WTC11 (cell line): ENCODE results near the gene PRSS23. TPM values are rescaled to one million over a fixed set of nuclear protein-coding genes. Genes with fewer than 3 reads are reported as not detected.

Experiments
- ATAC-seq: fragments of 200-7000 bp; cut with Tn5 transposase; 2 replicates; pipeline ENCODE4 v1.10.0; 2021; ENCODE audit warnings: mild to moderate bottlenecking, moderate library complexity
- CTCF ChIA-PET: fragments of 300-600 bp; sonication (Branson Sonifier 250); formaldehyde crosslinking; loops from one replicate; lab custom pipeline; 2021; ENCODE audit warnings: antibody characterized with exemption; lab: Charles Lee
- POLR2A ChIA-PET: fragments of 350-600 bp; sonication (Branson Sonifier 250); formaldehyde crosslinking; loops from one replicate; lab custom pipeline; 2021; ENCODE audit warnings: antibody characterized with exemption; lab: Charles Lee
- DNase-seq: peaks from one replicate; pipeline ENCODE4 v3.0.0; 2021; ENCODE audit warnings: low spot score
- H3K27ac Mint-ChIP-seq: 2 replicates; pipeline ENCODE4 v1.8.0; 2021; ENCODE audit warnings: mixed read lengths
- H3K27me3 Mint-ChIP-seq: 2 replicates; pipeline ENCODE4 v1.8.0; 2021; ENCODE audit warnings: low read depth, mild to moderate bottlenecking, moderate library complexity, mixed read lengths
- H3K36me3 Mint-ChIP-seq: 2 replicates; pipeline ENCODE4 v1.8.0; 2021; ENCODE audit warnings: mixed read lengths
- H3K4me1 Mint-ChIP-seq: 2 replicates; pipeline ENCODE4 v1.8.0; 2022; ENCODE audit warnings: mixed read lengths
- H3K4me3 Mint-ChIP-seq: 2 replicates; pipeline ENCODE4 v1.8.0; 2021; ENCODE audit warnings: mild to moderate bottlenecking, moderate library complexity, mixed read lengths
- H3K9me3 Mint-ChIP-seq: 2 replicates; pipeline ENCODE4 v1.8.0; 2021; ENCODE audit warnings: mixed read lengths
- CTCF ChIP-seq: fragments of 200-600 bp; IDR thresholded peaks from 2 replicates; pipeline ENCODE4 v1.8.0; 2022; ENCODE audit warnings: antibody characterized with exemption
- FOXJ3 ChIP-seq: sonication (generic); formaldehyde crosslinking; IDR thresholded peaks from 2 replicates; pipeline ENCODE4 v1.9.0; 2021; ENCODE audit warnings: missing genetic modification reagents, mild to moderate bottlenecking, borderline replicate concordance
- JAZF1 ChIP-seq: fragments of 250-450 bp; sonication (Bioruptor Pico); IDR thresholded peaks from 2 replicates; pipeline ENCODE4 v1.9.0; 2021; ENCODE audit warnings: moderate library complexity, mild to moderate bottlenecking, inconsistent platforms
- MYBL2 ChIP-seq: sonication (generic); formaldehyde crosslinking; IDR thresholded peaks from 2 replicates; pipeline ENCODE4 v1.8.1; 2023; ENCODE audit warnings: mild to moderate bottlenecking, moderate library complexity, missing genetic modification reagents
- NFE2L1 ChIP-seq: sonication (generic); formaldehyde crosslinking; IDR thresholded peaks from 2 replicates; pipeline ENCODE4 v1.8.1; 2023; ENCODE audit warnings: missing genetic modification reagents
- SMAD4 ChIP-seq: sonication (generic); formaldehyde crosslinking; IDR thresholded peaks from 2 replicates; pipeline ENCODE4 v1.8.0; 2022; ENCODE audit warnings: mild to moderate bottlenecking, missing genetic modification reagents
- TP53 ChIP-seq: sonication (generic); formaldehyde crosslinking; IDR thresholded peaks from 2 replicates; pipeline ENCODE4 v1.8.1; 2023; ENCODE audit warnings: mild to moderate bottlenecking, missing genetic modification reagents
- ZNF138 ChIP-seq: sonication (generic); formaldehyde crosslinking; conservative IDR thresholded peaks from 2 replicates; pipeline ENCODE4 v1.8.1; 2022; ENCODE audit warnings: mild to moderate bottlenecking, moderate library complexity, missing genetic modification reagents
- ZNF219 ChIP-seq: sonication (generic); formaldehyde crosslinking; IDR thresholded peaks from 2 replicates; pipeline ENCODE4 v1.8.0; 2023; ENCODE audit warnings: missing genetic modification reagents, mild to moderate bottlenecking, borderline replicate concordance
- ZNF263 ChIP-seq: sonication (generic); formaldehyde crosslinking; IDR thresholded peaks from 2 replicates; pipeline ENCODE4 v1.8.1; 2022; ENCODE audit warnings: low read depth, mild to moderate bottlenecking, moderate library complexity, missing genetic modification reagents
- total RNA-seq: library from RNA; stranded (reverse); gene quantifications from 3 replicates; pipeline ENCODE4 v1.2.3, GENCODE V29; 2021
- TF ChIP-seq, protein P1 (sequence below): fragments of 250-450 bp; sonication (Bioruptor Pico); IDR thresholded peaks from 2 replicates; pipeline ENCODE4 v1.9.0; 2021; ENCODE audit warnings: moderate library complexity, mild to moderate bottlenecking, inconsistent platforms, borderline replicate concordance
- TF ChIP-seq, protein P2 (sequence below): sonication (generic); formaldehyde crosslinking; IDR thresholded peaks from 2 replicates; pipeline ENCODE4 v1.8.1; 2023; ENCODE audit warnings: mild to moderate bottlenecking, missing genetic modification reagents
- TF ChIP-seq, protein P3 (sequence below): sonication (generic); formaldehyde crosslinking; IDR thresholded peaks from 2 replicates; pipeline ENCODE4 v1.8.0; 2023; ENCODE audit warnings: mild to moderate bottlenecking, missing genetic modification reagents
- TF ChIP-seq, protein P4 (sequence below): sonication (generic); formaldehyde crosslinking; IDR thresholded peaks from 2 replicates; pipeline ENCODE4 v1.8.1; 2022; ENCODE audit warnings: low read depth, missing genetic modification reagents, borderline replicate concordance

Gene PRSS23
- total RNA-seq, 1 experiment from 2014 or later, result 4.2 TPM

DNA sequence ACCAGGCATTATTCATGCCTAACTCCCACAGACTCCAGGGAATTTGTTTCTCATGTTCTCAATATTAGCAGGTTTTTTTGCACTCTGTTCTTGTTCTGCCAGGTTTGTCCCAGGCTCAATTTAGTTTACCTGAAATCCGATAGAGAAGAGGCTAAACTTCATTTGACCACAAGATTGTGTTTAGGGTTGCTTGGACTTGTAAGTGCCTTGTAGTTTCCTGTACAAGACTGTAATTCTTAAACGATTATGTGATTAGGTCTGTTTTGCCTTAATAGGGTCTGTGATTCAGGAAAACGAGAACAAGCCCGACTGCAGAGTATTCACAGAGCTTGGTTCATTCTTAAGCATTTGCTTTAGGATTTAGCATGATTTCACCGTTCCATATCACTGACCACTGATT, 1.8 kb downstream of the PRSS23 start:
- ATAC-seq, result no peak
- CTCF ChIA-PET, result interaction anchor here (1.1 to 5.5 kb wide), 4 partner anchors 10 to 230 kb away, joined by 3 to 30 read pairs (median 5); no protein-coding TSS in a partner anchor
- POLR2A ChIA-PET, result no interaction called here
- TF ChIP-seq NFE2L1 (no peak), MYBL2 (no peak), FOXJ3 (CRISPR knock-in tag) (no peak), ZNF138 (no peak), TP53 (CRISPR knock-in tag) (no peak), JAZF1 (CRISPR knock-in tag) (no peak), ZNF219 (no peak), SMAD4 (CRISPR knock-in tag) (no peak)
- TF ChIP-seq, protein P1, sequence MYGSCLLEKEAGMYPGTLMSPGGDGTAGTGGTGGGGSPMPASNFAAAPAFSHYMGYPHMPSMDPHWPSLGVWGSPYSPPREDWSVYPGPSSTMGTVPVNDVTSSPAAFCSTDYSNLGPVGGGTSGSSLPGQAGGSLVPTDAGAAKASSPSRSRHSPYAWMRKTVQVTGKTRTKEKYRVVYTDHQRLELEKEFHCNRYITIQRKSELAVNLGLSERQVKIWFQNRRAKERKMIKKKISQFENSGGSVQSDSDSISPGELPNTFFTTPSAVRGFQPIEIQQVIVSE (CRISPR knock-in tag), result no peak
- TF ChIP-seq, protein P2, sequence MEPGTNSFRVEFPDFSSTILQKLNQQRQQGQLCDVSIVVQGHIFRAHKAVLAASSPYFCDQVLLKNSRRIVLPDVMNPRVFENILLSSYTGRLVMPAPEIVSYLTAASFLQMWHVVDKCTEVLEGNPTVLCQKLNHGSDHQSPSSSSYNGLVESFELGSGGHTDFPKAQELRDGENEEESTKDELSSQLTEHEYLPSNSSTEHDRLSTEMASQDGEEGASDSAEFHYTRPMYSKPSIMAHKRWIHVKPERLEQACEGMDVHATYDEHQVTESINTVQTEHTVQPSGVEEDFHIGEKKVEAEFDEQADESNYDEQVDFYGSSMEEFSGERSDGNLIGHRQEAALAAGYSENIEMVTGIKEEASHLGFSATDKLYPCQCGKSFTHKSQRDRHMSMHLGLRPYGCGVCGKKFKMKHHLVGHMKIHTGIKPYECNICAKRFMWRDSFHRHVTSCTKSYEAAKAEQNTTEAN (CRISPR knock-in tag), result no peak
- TF ChIP-seq, protein P3, sequence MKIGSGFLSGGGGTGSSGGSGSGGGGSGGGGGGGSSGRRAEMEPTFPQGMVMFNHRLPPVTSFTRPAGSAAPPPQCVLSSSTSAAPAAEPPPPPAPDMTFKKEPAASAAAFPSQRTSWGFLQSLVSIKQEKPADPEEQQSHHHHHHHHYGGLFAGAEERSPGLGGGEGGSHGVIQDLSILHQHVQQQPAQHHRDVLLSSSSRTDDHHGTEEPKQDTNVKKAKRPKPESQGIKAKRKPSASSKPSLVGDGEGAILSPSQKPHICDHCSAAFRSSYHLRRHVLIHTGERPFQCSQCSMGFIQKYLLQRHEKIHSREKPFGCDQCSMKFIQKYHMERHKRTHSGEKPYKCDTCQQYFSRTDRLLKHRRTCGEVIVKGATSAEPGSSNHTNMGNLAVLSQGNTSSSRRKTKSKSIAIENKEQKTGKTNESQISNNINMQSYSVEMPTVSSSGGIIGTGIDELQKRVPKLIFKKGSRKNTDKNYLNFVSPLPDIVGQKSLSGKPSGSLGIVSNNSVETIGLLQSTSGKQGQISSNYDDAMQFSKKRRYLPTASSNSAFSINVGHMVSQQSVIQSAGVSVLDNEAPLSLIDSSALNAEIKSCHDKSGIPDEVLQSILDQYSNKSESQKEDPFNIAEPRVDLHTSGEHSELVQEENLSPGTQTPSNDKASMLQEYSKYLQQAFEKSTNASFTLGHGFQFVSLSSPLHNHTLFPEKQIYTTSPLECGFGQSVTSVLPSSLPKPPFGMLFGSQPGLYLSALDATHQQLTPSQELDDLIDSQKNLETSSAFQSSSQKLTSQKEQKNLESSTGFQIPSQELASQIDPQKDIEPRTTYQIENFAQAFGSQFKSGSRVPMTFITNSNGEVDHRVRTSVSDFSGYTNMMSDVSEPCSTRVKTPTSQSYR, result no peak
- Mint-ChIP-seq H3K9me3 (no peaks in the 10 kb centered on the region), H3K4me3 (peak overlapping the region; percentile 73; the same call in 1 of the 2 replicates), H3K4me1 (peaks cover 28% of the 10 kb centered on the region), H3K36me3 (no peaks in the 10 kb centered on the region), H3K27ac (no peak overlapping the region), H3K27me3 (peaks cover 39% of the 10 kb centered on the region)
- no peak for DNase-seq

DNA sequence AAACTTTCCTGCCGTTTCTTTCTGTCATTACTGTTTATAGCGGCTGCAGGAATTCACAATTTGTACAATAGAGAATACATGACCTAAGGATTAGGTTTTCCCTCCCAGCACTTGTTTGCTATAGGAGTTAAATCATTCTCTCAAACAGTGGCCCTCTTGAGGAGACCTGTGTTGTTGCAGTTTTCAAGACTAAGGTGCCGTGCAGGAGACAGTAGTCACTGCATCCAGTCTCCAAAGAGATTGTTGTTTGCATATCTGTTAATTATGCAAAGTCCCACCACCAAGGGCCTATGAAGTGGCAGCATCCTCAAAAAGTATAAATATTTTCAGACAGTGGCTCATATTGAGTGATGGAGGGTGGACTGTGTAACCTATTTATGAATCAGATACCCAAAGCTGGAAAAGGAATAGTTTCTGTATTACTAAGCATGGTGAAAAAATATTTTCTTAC, 2.3 kb downstream of the PRSS23 start:
- H3K4me3 Mint-ChIP-seq, result no peak overlapping the region
- H3K27ac Mint-ChIP-seq, result no peak overlapping the region
- TF ChIP-seq, protein P4, sequence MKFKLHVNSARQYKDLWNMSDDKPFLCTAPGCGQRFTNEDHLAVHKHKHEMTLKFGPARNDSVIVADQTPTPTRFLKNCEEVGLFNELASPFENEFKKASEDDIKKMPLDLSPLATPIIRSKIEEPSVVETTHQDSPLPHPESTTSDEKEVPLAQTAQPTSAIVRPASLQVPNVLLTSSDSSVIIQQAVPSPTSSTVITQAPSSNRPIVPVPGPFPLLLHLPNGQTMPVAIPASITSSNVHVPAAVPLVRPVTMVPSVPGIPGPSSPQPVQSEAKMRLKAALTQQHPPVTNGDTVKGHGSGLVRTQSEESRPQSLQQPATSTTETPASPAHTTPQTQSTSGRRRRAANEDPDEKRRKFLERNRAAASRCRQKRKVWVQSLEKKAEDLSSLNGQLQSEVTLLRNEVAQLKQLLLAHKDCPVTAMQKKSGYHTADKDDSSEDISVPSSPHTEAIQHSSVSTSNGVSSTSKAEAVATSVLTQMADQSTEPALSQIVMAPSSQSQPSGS (CRISPR knock-in tag), result no peak
- TF ChIP-seq ZNF263 (no peak), CTCF (peak; percentile 21; the same call in 1 of the 2 replicates)
- POLR2A ChIA-PET, result no interaction called here
- no peaks in the 10 kb centered on the region for H3K9me3 Mint-ChIP-seq
- peaks cover 28% of the 10 kb centered on the region for H3K4me1 Mint-ChIP-seq
- CTCF ChIA-PET, result interaction anchor here (1.1 to 5.5 kb wide), 4 partner anchors 9 to 231 kb away, joined by 3 to 30 read pairs (median 5); no protein-coding TSS in a partner anchor
- H3K36me3 Mint-ChIP-seq, result no peaks in the 10 kb centered on the region
- H3K27me3 Mint-ChIP-seq, result peaks cover 39% of the 10 kb centered on the region
- DNase-seq (peak; percentile 25), ATAC-seq (peak; percentile 46)
